Pancreas (tissue), 10 donors: ENCODE results near the gene PHACTR3. TPM values are rescaled to one million over a fixed set of nuclear protein-coding genes. Genes with fewer than 3 reads are reported as not detected.

Experiments used
- ATAC-seq, 4 donors: fragments of 200-7000 bp; cut with Tn5 transposase; one replicate each; pipeline versions ENCODE4 v1.8.0 to v1.9.1; 2020; ENCODE audit warnings: mild to moderate bottlenecking in 4 of 4, moderate library complexity in 4 of 4
- DNase-seq, 6 donors: peaks; one replicate each; pipeline ENCODE4 v3.0.0-alpha.2; 2020
- FAIRE-seq: peaks from 2 replicates; lab custom pipeline; 2012; peaks lifted over from hg19 to GRCh38; lab: Jason Lieb, UNC
- H3K27ac ChIP-seq, 4 donors: fragments of 200-600 bp; sonication (generic); 1 replicate in 3 of 4; 2 replicates in 1 of 4; pipeline versions ENCODE4 v1.5.0 to v1.8.0; 2020
- H3K27me3 ChIP-seq, 4 donors: fragments of 200-600 bp; one replicate each; pipeline ENCODE4 v1.8.0; 2021
- H3K36me3 ChIP-seq, 3 donors: fragments of 200-600 bp; sonication (generic) in 1 of 3; one replicate each; pipeline versions ENCODE4 v1.5.0 to v1.8.0; 2020 to 2021
- H3K4me1 ChIP-seq, 3 donors: fragments of 200-600 bp; one replicate each; pipeline ENCODE4 v1.8.0; 2021
- H3K4me3 ChIP-seq, 4 donors: fragments of 200-600 bp; sonication (generic) in 2 of 4; one replicate each; pipeline versions ENCODE4 v1.5.0 to v1.8.0; 2020 to 2021
- H3K9me3 ChIP-seq, 4 donors: fragments of 200-600 bp; one replicate each; pipeline ENCODE4 v1.8.0; 2021
- CTCF ChIP-seq, 4 donors: fragments of 200-600 bp; sonication (generic) in 3 of 4; IDR thresholded peaks; one replicate each; pipeline versions ENCODE4 v1.5.0 to v1.8.0; 2021; ENCODE audit warnings: antibody characterized with exemption in 4 of 4
- WGBS, 2 donors: extraction: QIAGEN DNeasy Blood & Tissue Kit; methylation state at CpG; one replicate each; pipeline ENCODE4 v1.1.7; 2013; 5-methylcytosine and 5-hydroxymethylcytosine counted together
- intact Hi-C, 3 donors: fragments of 100-400 bp; cut with DNase I; formaldehyde crosslinking; loops; one replicate each; pipeline versions ENCODE4 v1.11.1 to v1.14.2; 2022
- polyA plus RNA-seq, 2 donors: library from polyadenylated mRNA; stranded (reverse); fragments of 200-250 nt; gene quantifications; one replicate each; pipeline ENCODE4 v1.2.3, GENCODE V29; 2013
- total RNA-seq, 6 donors: library from RNA; stranded (reverse); fragmentation: NEBNext Ultra II Directional in 4 of 6; extraction: Animal tissue kit (Norgen Biotek cat#: 25700) in 4 of 6; gene quantifications; one replicate each; pipeline versions ENCODE4 v1.2.1 to v1.2.4, GENCODE V29; 2021 to 2023
- donor health status: healthy with polysubstance abuse.
- donor health status: DM: no; HTN: no; CAD: no; lungs with moderate emphysema.
- donor health status: DM: no; HTN: no; CAD: no.
- donor health status: control.
- donor health status: control.
- donor health status: Bipolar disorder and iron deficiency.
- donor health status: DM: yes; HTN: yes; CAD: no.
- donor health status: DM: no; HTN: no; CAD: no.
- donor health status: DM: no; HTN: no; CAD: no.
- donor health status: DM: yes; HTN: yes; CAD: no.

PHACTR3 gene
- total and polyA plus RNA-seq, 8 donors = 0.14 to 1.5 (median 0.35) TPM; not detected in 3

- no peak for FAIRE-seq
- TF ChIP-seq CTCF (IDR thresholded peaks at IDR 0.05) = no peak
- intact Hi-C loops = no loop called here
- Histone ChIP-seq H3K4me1 (no peaks in the 10 kb centered on the region), H3K27ac (no peak overlapping the region), H3K4me3 (no peak overlapping the region), H3K36me3 (no peaks in the 10 kb centered on the region), H3K27me3 (peaks cover 0 to 9% (median 0%) of the 10 kb centered on the region in 4 donors), H3K9me3 (no peaks in the 10 kb centered on the region)
- 30 to 39% methylated on average over 10 of the region's 10 CpGs for WGBS, 2 donors
- no peak for ATAC-seq
- DNase-seq = no peak
These were observed 120.4 kb downstream of the PHACTR3 start for GRCh38 chr20:59724457-59725366.

GRCh38 chr20:59725476-59726280, 121.3 kb downstream of the PHACTR3 start:
- no peaks in the 10 kb centered on the region for H3K9me3 ChIP-seq
- no peak for FAIRE-seq
- peaks cover 0 to 9% (median 0%) of the 10 kb centered on the region in 4 donors for H3K27me3 ChIP-seq
- no peak for TF ChIP-seq CTCF (IDR thresholded peaks at IDR 0.05)
- H3K27ac ChIP-seq = no peak overlapping the region
- no peak for ATAC-seq
- no peaks in the 10 kb centered on the region for H3K4me1 ChIP-seq
- H3K4me3 ChIP-seq = no peak overlapping the region
- WGBS, 2 donors = 68 to 84% methylated on average over 8 of the region's 8 CpGs
- intact Hi-C loops = no loop called here
- DNase-seq = no peak
- no peaks in the 10 kb centered on the region for H3K36me3 ChIP-seq

GRCh38 chr20:59726281-59726595, 121.9 kb downstream of the PHACTR3 start:
- Histone ChIP-seq H3K9me3 (no peaks in the 10 kb centered on the region), H3K27ac (no peak overlapping the region), H3K4me3 (no peak overlapping the region), H3K27me3 (peaks cover 0 to 9% (median 0%) of the 10 kb centered on the region in 4 donors), H3K36me3 (no peaks in the 10 kb centered on the region), H3K4me1 (no peaks in the 10 kb centered on the region)
- ATAC-seq (no peak), DNase-seq (no peak), FAIRE-seq (no peak)
- WGBS, 2 donors = 66 to 82% methylated on average over 3 of the region's 3 CpGs
- intact Hi-C loops = no loop called here
- no peak for TF ChIP-seq CTCF (IDR thresholded peaks at IDR 0.05)

- no peak for ATAC-seq
- FAIRE-seq = no peak
These were observed 124.5 kb downstream of the PHACTR3 start for GRCh38 chr20:59728722-59729430.

More at GRCh38 chr20:59728722-59729430, 124.5 kb downstream of the PHACTR3 start:
- H3K4me1 ChIP-seq = no peaks in the 10 kb centered on the region
- intact Hi-C loops = no loop called here
- TF ChIP-seq CTCF (IDR thresholded peaks at IDR 0.05) = no peak
- H3K9me3 ChIP-seq = no peaks in the 10 kb centered on the region
- 82 to 90% methylated on average over 13 of the region's 13 CpGs for WGBS, 2 donors
- no peaks in the 10 kb centered on the region for H3K36me3 ChIP-seq
- H3K4me3 ChIP-seq = no peak overlapping the region
- H3K27me3 ChIP-seq = peaks cover 0 to 9% (median 0%) of the 10 kb centered on the region in 4 donors
- H3K27ac ChIP-seq = no peak overlapping the region
- no peak for DNase-seq
